ENCODE data around the gene IGFBPL1. TPM values are rescaled to one million over a fixed set of nuclear protein-coding genes. Genes with fewer than 3 reads are reported as not detected.
"Not testable (repeated sequence)": the region's sequence is repeated elsewhere in the genome, so short reads cannot be mapped to it uniquely, and the experiment has no call there.

The IGFBPL1 gene
- total RNA-seq, 1 donor from 2014 or later = not detected

- Mint-ChIP-seq H3K4me3 (no peak overlapping the region), H3K27me3 (ENCODE audit: insufficient read depth) (peaks cover 15% of the 10 kb centered on the region), H3K4me1 (ENCODE audit: low read depth) (peaks cover 11% of the 10 kb centered on the region), H3K27ac (no peak overlapping the region), H3K36me3 (ENCODE audit: low read depth) (peaks cover 3% of the 10 kb centered on the region), H3K9me3 (no peaks in the 10 kb centered on the region)
- no peak for DNase-seq (ENCODE audit: low spot score)
- intact Hi-C loops (cut with micrococcal nuclease) = no loop called here
Measured at GRCh38 chr9:38389313-38389712, 34.9 kb downstream of the IGFBPL1 start.

- Mint-ChIP-seq H3K4me1 (ENCODE audit: low read depth) (peaks cover 6% of the 10 kb centered on the region), H3K27me3 (ENCODE audit: insufficient read depth) (peaks cover 15% of the 10 kb centered on the region), H3K36me3 (ENCODE audit: low read depth) (no peaks in the 10 kb centered on the region), H3K9me3 (no peaks in the 10 kb centered on the region), H3K4me3 (no peak overlapping the region), H3K27ac (no peak overlapping the region)
- DNase-seq (ENCODE audit: low spot score) = no peak
- intact Hi-C loops (cut with micrococcal nuclease) = no loop called here
Measured at GRCh38 chr9:38388283-38389223, 35.7 kb downstream of the IGFBPL1 start.

GRCh38 chr9:38387751-38388150 lies 36.5 kb downstream of the IGFBPL1 start:
- H3K9me3 Mint-ChIP-seq = no peaks in the 10 kb centered on the region
- intact Hi-C loops (cut with micrococcal nuclease) = no loop called here
- H3K27me3 Mint-ChIP-seq (ENCODE audit: insufficient read depth) = peaks cover 16% of the 10 kb centered on the region
- H3K27ac Mint-ChIP-seq = no peak overlapping the region
- no peak overlapping the region for H3K4me3 Mint-ChIP-seq
- no peaks in the 10 kb centered on the region for H3K4me1 Mint-ChIP-seq (ENCODE audit: low read depth)
- DNase-seq (ENCODE audit: low spot score) = no peak
- no peaks in the 10 kb centered on the region for H3K36me3 Mint-ChIP-seq (ENCODE audit: low read depth)

- Mint-ChIP-seq H3K36me3 (ENCODE audit: low read depth) (no peaks in the 10 kb centered on the region), H3K4me1 (ENCODE audit: low read depth) (no peaks in the 10 kb centered on the region), H3K27ac (no peak overlapping the region), H3K9me3 (no peaks in the 10 kb centered on the region), H3K4me3 (no peak overlapping the region), H3K27me3 (ENCODE audit: insufficient read depth) (peaks cover 16% of the 10 kb centered on the region)
- DNase-seq (ENCODE audit: low spot score) = no peak
- intact Hi-C loops (cut with micrococcal nuclease) = no loop called here
Measured at GRCh38 chr9:38387066-38387465, 37.2 kb downstream of the IGFBPL1 start.

GRCh38 chr9:38386319-38386895 lies 37.8 kb downstream of the IGFBPL1 start:
- Mint-ChIP-seq H3K4me1 (ENCODE audit: low read depth) (no peaks in the 10 kb centered on the region), H3K4me3 (no peak overlapping the region), H3K27me3 (ENCODE audit: insufficient read depth) (peaks cover 13% of the 10 kb centered on the region), H3K27ac (no peak overlapping the region), H3K9me3 (no peaks in the 10 kb centered on the region), H3K36me3 (ENCODE audit: low read depth) (no peaks in the 10 kb centered on the region)
- intact Hi-C loops (cut with micrococcal nuclease) = no loop called here
- no peak for DNase-seq (ENCODE audit: low spot score)

- H3K36me3 Mint-ChIP-seq (ENCODE audit: low read depth) = no peaks in the 10 kb centered on the region
- intact Hi-C loops (cut with micrococcal nuclease) = no loop called here
- DNase-seq (ENCODE audit: low spot score) = no peak
- no peaks in the 10 kb centered on the region for H3K4me1 Mint-ChIP-seq (ENCODE audit: low read depth)
- H3K9me3 Mint-ChIP-seq = no peaks in the 10 kb centered on the region
- peaks cover 10% of the 10 kb centered on the region for H3K27me3 Mint-ChIP-seq (ENCODE audit: insufficient read depth)
- H3K27ac Mint-ChIP-seq = no peak overlapping the region
- no peak overlapping the region for H3K4me3 Mint-ChIP-seq
Measured at GRCh38 chr9:38385896-38386295, 38.4 kb downstream of the IGFBPL1 start.

- no peaks in the 10 kb centered on the region for H3K4me1 Mint-ChIP-seq (ENCODE audit: low read depth)
- peaks cover 6% of the 10 kb centered on the region for H3K27me3 Mint-ChIP-seq (ENCODE audit: insufficient read depth)
- no peak overlapping the region for H3K27ac Mint-ChIP-seq
- intact Hi-C loops (cut with micrococcal nuclease) = no loop called here
- H3K4me3 Mint-ChIP-seq = no peak overlapping the region
- H3K9me3 Mint-ChIP-seq = no peaks in the 10 kb centered on the region
- no peak for DNase-seq (ENCODE audit: low spot score)
- H3K36me3 Mint-ChIP-seq (ENCODE audit: low read depth) = no peaks in the 10 kb centered on the region
Measured at GRCh38 chr9:38384990-38385848, 39.0 kb downstream of the IGFBPL1 start.

- intact Hi-C loops (cut with micrococcal nuclease) = no loop called here
- Mint-ChIP-seq H3K9me3 (no peaks in the 10 kb centered on the region), H3K27ac (no peak overlapping the region), H3K4me3 (no peak overlapping the region), H3K27me3 (ENCODE audit: insufficient read depth) (peaks cover 1% of the 10 kb centered on the region), H3K36me3 (ENCODE audit: low read depth) (no peaks in the 10 kb centered on the region), H3K4me1 (ENCODE audit: low read depth) (no peaks in the 10 kb centered on the region)
- no peak for DNase-seq (ENCODE audit: low spot score)
Measured at GRCh38 chr9:38382141-38382540, 42.1 kb downstream of the IGFBPL1 start.

GRCh38 chr9:38380872-38381534 lies 43.3 kb downstream of the IGFBPL1 start:
- no peak for DNase-seq (ENCODE audit: low spot score)
- intact Hi-C loops (cut with micrococcal nuclease) = no loop called here
- no peak overlapping the region for H3K4me3 Mint-ChIP-seq
- no peaks in the 10 kb centered on the region for H3K9me3 Mint-ChIP-seq
- H3K27ac Mint-ChIP-seq = no peak overlapping the region
- no peaks in the 10 kb centered on the region for H3K4me1 Mint-ChIP-seq (ENCODE audit: low read depth)
- no peaks in the 10 kb centered on the region for H3K36me3 Mint-ChIP-seq (ENCODE audit: low read depth)
- H3K27me3 Mint-ChIP-seq (ENCODE audit: insufficient read depth) = peaks cover 1% of the 10 kb centered on the region

GRCh38 chr9:38380230-38380871 lies 43.9 kb downstream of the IGFBPL1 start:
- no peak overlapping the region for H3K27ac Mint-ChIP-seq

GRCh38 chr9:38377336-38378083 lies 46.7 kb downstream of the IGFBPL1 start:
- H3K4me3 Mint-ChIP-seq; DNase-seq (ENCODE audit: low spot score); intact Hi-C loops (cut with micrococcal nuclease); H3K36me3 Mint-ChIP-seq (ENCODE audit: low read depth); H3K9me3 Mint-ChIP-seq; H3K4me1 Mint-ChIP-seq (ENCODE audit: low read depth); H3K27me3 Mint-ChIP-seq (ENCODE audit: insufficient read depth); H3K27ac Mint-ChIP-seq: not testable (repeated sequence)

More at GRCh38 chr9:38380230-38380871, 43.9 kb downstream of the IGFBPL1 start:
- H3K9me3 Mint-ChIP-seq = no peaks in the 10 kb centered on the region
- H3K4me1 Mint-ChIP-seq (ENCODE audit: low read depth) = no peaks in the 10 kb centered on the region
- H3K27me3 Mint-ChIP-seq (ENCODE audit: insufficient read depth) = peaks cover 1% of the 10 kb centered on the region
- no peak overlapping the region for H3K4me3 Mint-ChIP-seq
- no peak for DNase-seq (ENCODE audit: low spot score)
- intact Hi-C loops (cut with micrococcal nuclease) = no loop called here
- no peaks in the 10 kb centered on the region for H3K36me3 Mint-ChIP-seq (ENCODE audit: low read depth)

Measured in activated T-helper 1 cell treated with anti-CD3 and anti-CD28 coated beads, Interleukin-12 subunit alpha, Interleukin-12 subunit beta, Interleukin-2, Interleukin-4 antibody, amounts not matched to agents 30 ng/mL and 10 ng/mL and 1 ng/mL, durations not matched to agents 14 hours and 24 hours and 36 hours (primary cell).